NCI-H2227 (cell line): Measurements from ENCODE around the gene G6PC2.

Source experiments
- DNase-seq: peaks from one replicate; lab custom pipeline; 2025; ENCODE audit not compliant: unreplicated experiment; lab: John Stamatoyannopoulos, UW

The G6PC2 gene

GRCh38 chr2:168945508-168945907 lies 44.4 kb downstream of the G6PC2 start:
- DNase-seq, result no peak

- peak; percentile 24 for DNase-seq
Observed at GRCh38 chr2:168948621-168949212, 47.6 kb downstream of the G6PC2 start.

GRCh38 chr2:168949324-168949723 lies 48.2 kb downstream of the G6PC2 start:
- no peak for DNase-seq

- DNase-seq, result no peak
Observed at GRCh38 chr2:168951871-168952270, 50.8 kb downstream of the G6PC2 start.

- no peak for DNase-seq
Observed at GRCh38 chr2:168952424-168952823, 51.3 kb downstream of the G6PC2 start.

- no peak for DNase-seq
Observed at GRCh38 chr2:168954256-168954655, 53.2 kb downstream of the G6PC2 start.

- DNase-seq, result no peak
Observed at GRCh38 chr2:168955321-168955720, 54.2 kb downstream of the G6PC2 start.

- no peak for DNase-seq
Observed at GRCh38 chr2:168956392-168956791, 55.3 kb downstream of the G6PC2 start.
